ENCODE measurements around the gene MT1X.
A peak's percentile ranks its signal among the peaks of the same experiment; 100 is the strongest.
"Not testable (repeated sequence)": the region's sequence is repeated elsewhere in the genome, so short reads cannot be mapped to it uniquely, and the experiment has no call there.

Gene MT1X

DNA sequence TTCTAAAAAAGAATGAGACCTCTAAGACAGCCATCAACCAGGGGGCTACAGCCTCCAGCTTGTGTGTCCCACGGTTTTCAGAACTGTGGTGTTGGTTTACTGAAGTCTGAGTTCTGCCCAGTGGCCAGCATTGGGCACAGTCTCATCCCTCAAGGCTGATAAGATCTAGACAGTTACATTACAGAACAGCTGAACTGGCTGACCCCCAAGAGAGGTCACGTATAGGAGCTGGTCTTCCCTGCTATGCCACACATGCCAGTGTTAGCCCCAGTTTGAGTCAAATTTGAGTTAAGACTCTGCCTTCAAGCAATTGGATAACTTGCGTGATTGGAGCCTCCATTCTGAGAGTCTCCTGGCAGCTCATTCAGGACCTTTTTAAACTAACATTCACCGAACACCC lies 32.9 kb downstream of the MT1X start:
- no peak for DNase-seq

DNA sequence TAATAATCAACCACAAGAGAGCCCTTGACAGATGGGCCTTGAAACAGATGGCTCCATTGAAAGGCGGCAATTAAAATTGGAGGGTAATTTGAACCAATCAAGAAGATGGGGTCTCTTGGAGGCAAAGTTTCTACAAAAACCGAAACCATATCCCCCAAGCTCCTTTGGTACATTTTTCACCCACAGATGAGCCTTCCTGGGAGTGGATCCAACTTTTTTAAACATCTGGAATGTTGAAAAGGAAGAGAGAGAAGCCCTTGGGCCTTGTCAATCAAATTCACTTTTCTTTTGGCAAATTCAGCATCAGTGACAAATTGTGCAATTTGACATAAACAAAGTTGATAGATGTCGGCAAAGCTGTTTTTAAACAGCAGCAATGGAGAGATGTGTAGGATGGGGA lies 34.5 kb downstream of the MT1X start:
- no peak for DNase-seq

DNA sequence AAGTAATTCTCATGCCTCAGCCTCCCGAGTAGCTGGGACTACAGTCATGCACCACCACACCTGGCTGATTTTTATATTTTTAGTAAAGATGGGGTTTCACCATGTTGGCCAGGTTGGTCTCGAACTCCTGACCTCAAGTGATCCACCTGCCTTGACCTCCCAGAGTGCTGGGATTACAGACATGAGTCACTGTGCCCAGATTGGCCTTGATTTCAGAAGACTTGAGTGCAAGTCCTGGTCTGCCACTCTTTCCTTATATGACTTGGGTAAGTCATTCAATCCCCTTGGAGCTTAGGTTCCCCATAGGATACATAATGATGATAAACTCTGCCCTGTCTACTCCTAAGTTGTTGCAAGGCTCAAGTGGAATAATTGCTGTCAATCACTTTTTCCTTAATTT lies 35.3 kb downstream of the MT1X start:
- not testable (repeated sequence) for DNase-seq

DNA sequence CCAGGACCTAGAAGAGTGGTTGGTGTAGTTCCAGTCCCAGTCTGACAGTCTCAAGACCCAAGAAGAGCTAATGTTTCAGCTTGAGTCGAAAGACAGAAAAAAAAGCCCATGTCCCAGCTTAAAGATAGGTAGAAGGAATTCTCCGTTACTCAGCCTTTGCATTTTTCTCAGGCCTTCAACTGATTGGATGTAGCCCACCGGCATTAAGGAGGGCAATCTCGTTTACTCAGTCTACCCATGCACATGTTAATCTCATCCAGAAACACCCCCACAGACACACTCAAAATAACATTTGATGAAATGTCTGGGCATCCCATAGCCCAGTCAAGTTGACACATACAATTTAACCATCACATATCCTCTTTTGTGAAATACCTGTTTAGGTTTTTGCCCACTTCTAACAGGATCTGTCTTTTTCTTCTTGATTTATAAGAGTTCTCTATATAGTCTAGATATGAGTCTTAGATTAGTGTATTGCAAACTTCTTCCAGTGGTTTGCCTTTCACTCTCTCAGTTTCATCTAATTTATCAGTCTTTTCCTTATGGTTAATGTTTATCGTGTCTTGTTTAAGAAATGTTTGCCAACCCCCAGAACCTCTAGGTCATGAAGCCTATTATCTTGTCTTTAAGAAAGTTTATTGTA lies 40.1 kb downstream of the MT1X start:
- no peak for DNase-seq

DNA sequence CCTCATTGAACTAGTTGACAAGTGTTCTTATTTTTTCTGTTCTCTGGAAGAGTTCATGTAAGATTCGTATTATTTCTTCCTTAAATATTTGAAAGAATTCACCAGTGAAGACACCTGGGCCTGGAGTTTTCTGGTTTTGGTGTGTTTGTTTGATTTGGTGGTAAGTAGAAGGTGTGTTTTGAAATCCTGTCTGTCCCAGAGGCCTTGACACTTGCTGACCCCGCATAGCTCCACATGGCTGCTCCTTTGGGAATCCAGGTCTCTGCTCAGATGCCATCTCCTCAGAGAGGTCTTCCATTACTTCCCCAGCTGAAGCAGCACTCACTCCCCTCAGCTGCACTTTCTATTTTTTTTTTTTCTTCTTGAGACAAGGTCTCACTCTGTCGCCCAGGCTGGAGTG lies 41.9 kb downstream of the MT1X start:
- DNase-seq: no peak

DNA sequence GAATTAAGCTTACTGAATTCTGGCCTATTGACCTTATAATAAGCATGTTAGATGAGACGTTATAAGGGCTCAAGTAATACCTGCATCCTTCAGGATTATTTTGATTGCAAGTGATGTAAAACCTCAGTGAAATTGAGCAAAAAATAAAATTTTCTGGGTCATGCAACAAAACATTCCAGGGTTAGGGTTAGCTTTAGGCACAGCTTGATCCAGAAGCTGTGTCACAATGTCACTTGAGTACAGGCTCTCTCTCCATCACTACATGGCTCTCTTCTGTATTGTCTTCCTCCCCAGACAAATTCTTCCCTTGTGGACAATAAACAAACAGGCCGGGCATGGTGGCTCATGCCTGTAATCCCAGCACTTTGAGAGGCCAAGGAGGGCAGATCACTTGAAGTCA lies 44.0 kb downstream of the MT1X start:
- DNase-seq: no peak

DNA sequence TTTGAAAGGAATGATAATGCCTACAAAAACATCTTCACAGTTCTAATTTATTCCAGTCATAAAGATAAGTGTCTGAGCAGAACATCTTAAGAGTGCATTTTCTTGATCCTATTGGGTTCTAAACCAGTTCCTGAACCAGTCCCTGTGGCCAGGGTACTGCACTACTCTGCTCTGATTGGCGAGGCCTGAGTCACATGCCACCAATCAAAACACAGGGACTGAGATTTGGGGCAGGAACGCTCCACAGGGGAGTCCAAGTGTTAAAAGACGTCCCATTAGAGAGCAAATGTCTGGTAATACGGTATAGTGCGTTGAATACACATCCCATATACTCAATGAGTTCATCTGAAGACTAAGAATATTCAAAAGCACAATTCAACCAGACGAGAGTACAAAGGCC lies 44.7 kb downstream of the MT1X start:
- no peak for DNase-seq

DNA sequence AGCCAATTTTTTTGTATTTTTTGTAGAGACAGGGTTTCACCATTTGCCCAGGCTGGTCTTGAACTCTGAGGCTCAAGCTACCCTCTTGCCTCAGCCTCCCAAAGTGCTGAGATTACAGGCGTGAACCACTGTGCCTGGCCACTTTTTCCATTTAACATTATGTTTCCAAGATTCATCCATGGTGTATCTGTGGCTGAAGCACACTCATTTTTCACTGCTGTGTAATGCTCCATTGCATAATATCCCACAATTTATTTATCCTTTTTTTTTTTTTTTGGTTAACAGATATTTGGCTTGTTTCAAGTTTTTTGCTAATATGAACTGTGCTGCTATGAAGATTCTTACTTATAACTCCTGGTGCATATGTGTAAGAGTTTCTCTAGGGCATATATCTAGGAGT lies 45.8 kb downstream of the MT1X start:
- DNase-seq: no peak

DNA sequence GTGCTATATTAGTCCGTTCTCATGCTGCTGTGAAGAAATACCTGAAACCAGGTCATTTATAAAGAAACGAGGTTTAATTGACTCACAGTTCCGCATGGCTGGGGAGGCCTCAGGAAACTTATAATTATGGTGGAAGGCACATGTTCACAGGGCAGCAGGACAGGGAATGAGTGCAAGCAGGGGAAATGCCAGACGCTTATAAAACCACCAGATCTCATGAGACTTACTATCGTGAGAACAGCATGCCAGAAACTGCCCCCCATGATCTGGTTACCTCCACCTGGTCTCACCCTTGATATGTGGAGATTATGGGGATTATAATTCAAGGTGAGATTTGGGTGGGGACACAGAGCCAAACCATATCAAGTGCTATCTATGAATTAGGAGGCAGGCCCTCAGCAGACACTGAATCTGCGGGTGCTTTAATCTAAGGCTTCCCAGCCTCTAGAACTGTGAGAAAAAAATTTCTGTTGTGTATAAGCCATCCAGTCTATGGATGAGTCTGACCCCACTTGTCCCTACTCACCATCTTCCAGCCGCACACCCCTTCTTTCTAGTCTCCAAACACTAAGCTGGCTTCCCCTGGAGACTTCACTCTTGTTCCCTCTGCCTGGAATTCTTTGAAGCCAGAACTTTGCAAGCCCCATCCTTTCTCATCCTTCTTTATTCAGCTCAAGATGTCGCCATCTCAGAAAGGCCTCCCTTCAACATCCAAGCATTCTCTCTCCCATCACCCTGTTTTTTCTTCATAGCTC lies 46.9 kb downstream of the MT1X start:
- DNase-seq: no peak

DNA sequence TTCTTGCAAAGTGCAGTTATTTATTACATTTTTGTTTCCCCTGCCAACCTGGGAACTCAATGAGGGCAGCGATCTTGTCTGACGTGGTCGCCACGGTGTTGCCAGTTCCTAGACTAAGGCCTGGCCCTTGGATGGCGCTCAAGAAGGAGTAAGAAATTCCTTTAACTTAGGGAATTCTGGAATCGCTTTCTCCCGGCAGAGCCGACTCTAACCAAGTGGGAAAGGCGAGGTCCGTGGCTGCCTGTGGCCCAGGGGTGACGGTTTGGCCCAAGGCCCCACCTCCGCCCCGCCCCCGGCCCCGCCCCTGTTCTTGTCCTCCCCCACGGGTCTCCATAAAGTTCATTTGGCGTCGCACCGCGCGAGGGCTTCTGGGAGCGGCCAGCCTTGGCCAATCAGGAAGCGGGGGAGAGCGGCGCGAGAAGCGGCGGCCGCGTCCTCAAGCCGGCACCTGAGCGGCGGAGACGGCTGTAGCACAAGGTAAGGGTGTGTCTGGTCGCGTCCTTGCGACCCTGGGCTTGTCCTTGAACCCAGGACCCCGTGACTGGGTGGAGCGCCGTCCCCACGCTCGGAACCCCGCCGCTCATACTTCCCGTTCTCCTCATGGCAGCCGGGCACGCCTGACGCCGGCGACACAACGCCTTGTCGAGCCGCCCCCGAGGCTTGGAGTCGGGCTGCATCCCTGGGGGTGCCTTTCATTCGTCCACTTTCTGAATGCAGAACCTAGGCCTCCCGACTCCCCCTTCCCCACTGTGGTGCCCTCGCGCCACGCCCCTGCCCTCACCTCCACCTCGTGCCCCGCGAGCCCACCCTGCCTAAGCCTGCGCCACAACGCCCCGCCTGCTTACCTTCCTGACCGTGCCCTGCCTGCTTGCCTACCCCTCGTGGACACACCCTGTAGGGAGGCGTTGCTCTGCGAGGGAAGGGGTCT lies 47.7 kb downstream of the MT1X start, which contains the start of gene NUP93:
NUP93 (plus strand) TSS at position 395 of the 928 bp plus-strand sequence. CDS start 18,119 bp downstream, outside the sequence.
- DNase-seq: peak; percentile 80 to 87 (median 85)

DNA sequence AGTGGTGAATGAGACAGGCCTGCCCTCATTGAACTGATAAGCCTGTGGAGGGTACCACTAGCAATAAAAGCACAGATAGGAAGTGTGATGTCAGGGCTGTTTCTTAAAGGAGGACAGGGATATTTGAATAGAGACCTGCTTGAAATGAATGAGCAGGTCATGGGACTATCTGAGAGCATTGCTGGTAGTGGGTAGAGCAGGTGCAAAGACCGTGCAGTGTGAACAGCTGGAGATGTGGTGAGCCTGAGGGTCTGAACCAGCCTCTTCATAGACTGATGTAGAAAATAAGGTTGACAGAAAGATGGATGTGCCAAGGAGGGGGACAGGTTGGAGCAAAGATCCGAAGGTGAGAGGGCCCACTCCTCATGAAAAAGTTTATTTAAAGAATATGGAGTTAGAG lies 50.1 kb downstream of the MT1X start:
- DNase-seq: no peak

DNA sequence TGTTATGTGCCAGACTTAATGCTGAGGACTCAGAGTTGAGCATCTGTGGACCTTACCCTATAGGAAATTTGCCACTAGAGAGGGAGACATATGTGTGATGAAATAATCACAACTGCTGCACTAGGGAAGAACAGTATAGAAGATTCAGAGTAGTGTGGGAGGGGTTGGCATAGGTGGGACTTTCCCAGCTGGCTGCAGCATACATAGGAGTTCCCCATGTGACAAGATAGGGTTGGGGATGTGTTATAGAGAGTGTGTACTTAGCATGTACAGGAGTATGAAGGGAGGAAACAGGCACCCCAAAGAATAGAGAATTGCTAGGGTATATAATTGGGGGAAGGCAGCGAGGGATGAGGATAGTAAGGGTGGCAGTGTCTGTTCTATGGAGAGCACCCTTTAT lies 50.6 kb downstream of the MT1X start:
- DNase-seq: no peak
